Transverse colon (tissue), 4 donors: ENCODE results near the gene TCF21.

Experiments used
- POLR2AphosphoS5 ChIP-seq, 3 donors: sonication (generic); formaldehyde crosslinking; IDR thresholded peaks; one replicate each; pipeline ENCODE4 v1.6.1; 2016; ENCODE audit warnings: antibody characterized with exemption in 3 of 3
- TF ChIP-seq, protein P1 (sequence below), 5 experiments: fragments of 200-600 bp in 3 of 5; fragments of 450-650 bp in 2 of 5; sonication (generic) in 3 of 5; IDR thresholded peaks; 1 replicate in 2 of 5; 2 replicates in 3 of 5; pipeline ENCODE4 v1.5.1; 2016 to 2017; ENCODE audit warnings: antibody characterized with exemption in 5 of 5, inconsistent platforms in 3 of 5, mild to moderate bottlenecking in 2 of 5, moderate library complexity in 1 of 5

DNA sequence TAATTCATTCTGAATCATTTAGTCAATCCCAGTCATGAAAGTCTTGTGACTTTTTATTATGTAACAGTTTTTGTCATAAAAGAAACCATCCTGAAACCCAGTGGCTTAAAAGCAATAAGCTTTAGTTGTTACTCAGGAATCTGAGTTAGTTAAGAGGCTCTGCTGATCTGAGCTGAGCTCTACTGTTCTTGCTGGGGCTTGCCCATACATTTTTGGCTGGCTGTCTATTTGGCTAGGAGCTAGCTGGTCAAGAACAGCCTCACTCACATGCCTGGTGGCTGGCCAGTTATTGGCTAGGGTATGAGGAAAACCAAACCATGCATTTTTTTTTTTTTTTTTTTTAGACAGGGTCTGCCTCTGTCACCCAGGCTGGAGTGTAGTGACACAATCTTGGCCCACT is 10.6 kb downstream of the TCF21 start:
- TF ChIP-seq, protein P1, sequence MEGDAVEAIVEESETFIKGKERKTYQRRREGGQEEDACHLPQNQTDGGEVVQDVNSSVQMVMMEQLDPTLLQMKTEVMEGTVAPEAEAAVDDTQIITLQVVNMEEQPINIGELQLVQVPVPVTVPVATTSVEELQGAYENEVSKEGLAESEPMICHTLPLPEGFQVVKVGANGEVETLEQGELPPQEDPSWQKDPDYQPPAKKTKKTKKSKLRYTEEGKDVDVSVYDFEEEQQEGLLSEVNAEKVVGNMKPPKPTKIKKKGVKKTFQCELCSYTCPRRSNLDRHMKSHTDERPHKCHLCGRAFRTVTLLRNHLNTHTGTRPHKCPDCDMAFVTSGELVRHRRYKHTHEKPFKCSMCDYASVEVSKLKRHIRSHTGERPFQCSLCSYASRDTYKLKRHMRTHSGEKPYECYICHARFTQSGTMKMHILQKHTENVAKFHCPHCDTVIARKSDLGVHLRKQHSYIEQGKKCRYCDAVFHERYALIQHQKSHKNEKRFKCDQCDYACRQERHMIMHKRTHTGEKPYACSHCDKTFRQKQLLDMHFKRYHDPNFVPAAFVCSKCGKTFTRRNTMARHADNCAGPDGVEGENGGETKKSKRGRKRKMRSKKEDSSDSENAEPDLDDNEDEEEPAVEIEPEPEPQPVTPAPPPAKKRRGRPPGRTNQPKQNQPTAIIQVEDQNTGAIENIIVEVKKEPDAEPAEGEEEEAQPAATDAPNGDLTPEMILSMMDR (IDR thresholded peaks at IDR 0.05), result no peak
- no peak for TF ChIP-seq POLR2AphosphoS5 (IDR thresholded peaks at IDR 0.05)
